ENCODE data around the gene SLC7A1. TPM values are rescaled to one million over a fixed set of nuclear protein-coding genes. Genes with fewer than 3 reads are reported as not detected.

SLC7A1 gene
- total RNA-seq, 1 donor from 2014 or later = 10.3 TPM

- Histone ChIP-seq H3K27me3 (ENCODE audit: low read depth) (no peaks in the 10 kb centered on the region), H3K9me3 (replicated peaks) (no peaks in the 10 kb centered on the region), H3K36me3 (peaks cover 34% of the 10 kb centered on the region), H3K4me3 (no peak overlapping the region), H3K27ac (replicated peaks) (no peak overlapping the region), H3K4me1 (no peaks in the 10 kb centered on the region)
- TF ChIP-seq CTCF (IDR thresholded peaks at IDR 0.05; ENCODE audit: borderline replicate concordance) = no peak
- DNase-seq = no peak
- intact Hi-C loops (cut with micrococcal nuclease) = no loop called here
Observed at GRCh38 chr13:29532116-29532515, 63.4 kb downstream of the SLC7A1 start.

GRCh38 chr13:29530901-29531300, 64.6 kb downstream of the SLC7A1 start:
- Histone ChIP-seq H3K4me3 (no peak overlapping the region), H3K36me3 (peaks cover 33% of the 10 kb centered on the region), H3K9me3 (replicated peaks) (no peaks in the 10 kb centered on the region), H3K4me1 (no peaks in the 10 kb centered on the region), H3K27ac (replicated peaks) (no peak overlapping the region), H3K27me3 (ENCODE audit: low read depth) (no peaks in the 10 kb centered on the region)
- TF ChIP-seq CTCF (IDR thresholded peaks at IDR 0.05; ENCODE audit: borderline replicate concordance) = no peak
- intact Hi-C loops (cut with micrococcal nuclease) = no loop called here
- DNase-seq = no peak

- Histone ChIP-seq H3K9me3 (replicated peaks) (no peaks in the 10 kb centered on the region), H3K27ac (replicated peaks) (no peak overlapping the region), H3K4me3 (no peak overlapping the region), H3K27me3 (ENCODE audit: low read depth) (no peaks in the 10 kb centered on the region), H3K4me1 (no peaks in the 10 kb centered on the region), H3K36me3 (peaks cover 27% of the 10 kb centered on the region)
- no peak for TF ChIP-seq CTCF (IDR thresholded peaks at IDR 0.05; ENCODE audit: borderline replicate concordance)
- no peak for DNase-seq
- intact Hi-C loops (cut with micrococcal nuclease) = no loop called here
Observed at GRCh38 chr13:29529754-29530153, 65.7 kb downstream of the SLC7A1 start.

- Histone ChIP-seq H3K36me3 (peaks cover 35% of the 10 kb centered on the region), H3K27me3 (ENCODE audit: low read depth) (no peaks in the 10 kb centered on the region), H3K27ac (replicated peaks) (no peak overlapping the region), H3K4me3 (no peak overlapping the region), H3K4me1 (peaks cover 4% of the 10 kb centered on the region), H3K9me3 (replicated peaks) (no peaks in the 10 kb centered on the region)
- intact Hi-C loops (cut with micrococcal nuclease) = no loop called here
- no peak for TF ChIP-seq CTCF (IDR thresholded peaks at IDR 0.05; ENCODE audit: borderline replicate concordance)
- no peak for DNase-seq
Observed at GRCh38 chr13:29527916-29528315, 67.6 kb downstream of the SLC7A1 start.

GRCh38 chr13:29527511-29527910, 68.0 kb downstream of the SLC7A1 start:
- H3K27ac ChIP-seq (replicated peaks) = no peak overlapping the region
- TF ChIP-seq CTCF (IDR thresholded peaks at IDR 0.05; ENCODE audit: borderline replicate concordance) = no peak
- no peak overlapping the region for H3K4me3 ChIP-seq
- intact Hi-C loops (cut with micrococcal nuclease) = no loop called here
- H3K9me3 ChIP-seq (replicated peaks) = no peaks in the 10 kb centered on the region
- H3K36me3 ChIP-seq = peaks cover 34% of the 10 kb centered on the region
- no peaks in the 10 kb centered on the region for H3K27me3 ChIP-seq (ENCODE audit: low read depth)
- H3K4me1 ChIP-seq = peaks cover 4% of the 10 kb centered on the region
- DNase-seq = no peak

GRCh38 chr13:29526741-29527140, 68.7 kb downstream of the SLC7A1 start:
- Histone ChIP-seq H3K27me3 (ENCODE audit: low read depth) (no peaks in the 10 kb centered on the region), H3K36me3 (peaks cover 27% of the 10 kb centered on the region), H3K4me3 (no peak overlapping the region), H3K9me3 (replicated peaks) (no peaks in the 10 kb centered on the region), H3K4me1 (peaks cover 4% of the 10 kb centered on the region), H3K27ac (replicated peaks) (no peak overlapping the region)
- TF ChIP-seq CTCF (IDR thresholded peaks at IDR 0.05; ENCODE audit: borderline replicate concordance) = no peak
- DNase-seq = no peak
- intact Hi-C loops (cut with micrococcal nuclease) = no loop called here

All from left ventricle myocardium inferior (tissue), 1 donor.